GM04503 (cell line): ENCODE data around the gene COL27A1.

ENCODE experiments used
- DNase-seq: peaks from one replicate; pipeline ENCODE4 v3.0.0-alpha.2; 2012; ENCODE audit warnings: low read depth

COL27A1 gene

DNA sequence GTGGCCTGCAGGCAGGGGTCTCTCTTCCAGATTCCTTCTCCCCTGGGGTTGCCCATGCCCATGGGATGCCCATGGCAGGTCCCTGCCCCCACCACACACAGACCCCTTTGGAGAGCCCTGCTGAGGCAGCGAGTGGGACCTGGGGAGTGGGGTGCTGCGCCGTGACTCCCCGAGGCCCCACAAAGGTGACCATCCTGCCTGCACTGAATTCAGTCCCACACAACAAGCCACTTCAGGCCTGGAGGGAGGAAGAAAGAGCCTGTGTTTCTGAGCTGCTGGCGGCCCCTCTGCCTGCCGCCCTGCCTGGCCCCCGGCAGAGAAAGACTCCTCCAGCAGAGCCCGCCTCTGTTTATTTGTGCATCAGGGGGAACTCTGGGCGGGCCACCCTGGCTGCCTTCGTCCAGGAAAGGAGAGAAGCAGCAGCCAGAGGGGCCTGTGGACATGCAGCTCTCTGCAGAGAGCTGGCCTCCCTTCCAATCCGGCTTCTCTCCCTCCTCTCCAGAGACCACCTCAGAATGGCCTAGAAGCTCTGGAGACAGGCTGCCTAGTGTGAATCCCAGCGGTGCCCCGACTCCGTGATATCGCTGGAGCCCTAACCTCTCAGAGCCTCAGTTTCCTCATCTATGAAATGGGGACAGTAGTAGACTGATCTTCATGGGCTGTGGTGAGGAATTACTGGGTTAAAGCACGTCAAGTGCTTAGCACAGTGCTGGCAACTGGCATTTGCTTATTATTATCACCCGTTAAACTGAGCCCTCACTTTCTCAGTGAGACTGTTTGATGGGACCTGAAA is 72.9 kb downstream of the COL27A1 start:
- no peak for DNase-seq

DNA sequence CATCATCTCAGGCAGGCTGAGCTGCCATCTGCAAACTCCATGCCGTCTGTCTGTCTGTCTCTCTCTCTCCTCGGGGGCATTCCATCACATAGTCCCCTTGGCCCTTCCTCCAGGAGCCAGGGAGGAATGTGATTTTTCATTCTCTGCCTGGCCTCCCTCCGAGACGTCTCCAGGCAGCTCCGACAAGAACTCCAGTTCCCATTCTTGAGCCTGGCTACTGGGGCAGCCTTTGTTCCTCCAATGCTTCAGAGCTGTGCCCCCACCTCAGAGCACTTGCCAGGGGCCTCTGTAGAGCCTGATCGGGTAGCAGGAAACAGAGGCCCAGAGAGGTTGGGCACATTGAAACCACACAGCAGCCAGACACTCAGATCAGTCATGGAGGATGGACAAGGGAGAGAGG is 74.0 kb downstream of the COL27A1 start:
- no peak for DNase-seq

DNA sequence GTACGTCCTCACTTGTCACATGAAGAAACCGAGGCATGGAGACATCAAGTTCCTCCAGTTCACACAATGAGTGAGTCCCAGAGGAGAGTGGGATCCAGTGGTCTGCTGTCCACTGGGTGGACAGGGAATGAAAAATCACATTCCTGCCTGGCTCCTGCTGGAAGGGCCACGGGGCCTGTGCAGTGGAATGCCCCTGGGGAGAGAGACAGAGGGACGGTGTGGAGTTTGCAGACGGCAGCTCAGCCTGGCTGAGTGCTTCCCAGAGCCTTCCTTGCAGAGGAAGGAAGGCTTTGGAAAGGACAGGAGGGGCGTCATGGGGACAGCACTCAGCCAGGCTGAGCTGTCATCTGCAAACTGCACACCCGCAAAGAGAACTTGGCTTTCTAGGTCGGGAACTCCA is 74.7 kb downstream of the COL27A1 start:
- DNase-seq = no peak

GRCh38 chr9:114231273-114231672 is 75.9 kb downstream of the COL27A1 start:
- no peak for DNase-seq

GRCh38 chr9:114231719-114232449 is 76.5 kb downstream of the COL27A1 start:
- DNase-seq = no peak

GRCh38 chr9:114233491-114234185 is 78.3 kb downstream of the COL27A1 start:
- no peak for DNase-seq

- DNase-seq = no peak
Observed at GRCh38 chr9:114235033-114235661, 79.8 kb downstream of the COL27A1 start.

DNA sequence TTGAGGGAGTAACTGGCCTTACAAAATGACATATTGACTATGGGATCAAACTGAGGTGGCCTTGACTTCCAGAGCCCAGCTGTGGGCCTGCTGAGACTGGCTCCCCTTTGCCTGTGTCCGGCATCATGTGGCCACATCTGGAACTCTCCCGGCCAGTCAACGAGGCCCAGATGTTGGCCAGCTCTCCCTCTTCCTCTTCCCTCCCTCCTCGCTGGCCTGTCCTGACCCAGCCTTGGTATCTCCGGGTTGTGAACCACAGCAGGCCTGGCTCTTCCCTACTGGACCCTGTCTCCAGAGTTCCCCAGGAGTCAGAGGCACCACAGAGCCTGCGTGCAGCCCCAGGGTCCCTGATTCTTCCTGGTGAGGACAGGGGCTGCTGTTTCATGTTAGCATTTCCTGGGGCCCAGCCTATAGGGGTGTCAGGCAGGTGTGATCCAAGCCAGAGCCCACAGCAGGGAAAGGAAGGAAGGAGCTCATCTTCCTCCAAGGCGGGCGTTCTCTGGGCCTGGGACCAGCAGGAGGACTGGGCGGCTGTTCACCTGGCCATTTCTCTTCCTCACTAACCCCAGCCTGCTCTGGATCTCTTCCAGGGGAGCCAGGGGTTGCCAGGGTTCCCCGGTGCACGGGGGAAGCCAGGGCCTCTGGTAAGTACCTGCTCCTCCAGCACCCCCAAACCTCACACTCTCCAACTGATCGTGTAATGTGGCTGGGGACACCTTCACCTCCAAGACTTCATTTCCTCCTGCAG is 81.2 kb downstream of the COL27A1 start:
- no peak for DNase-seq

- no peak for DNase-seq
Observed at GRCh38 chr9:114237247-114237646, 81.9 kb downstream of the COL27A1 start.

- DNase-seq = no peak
Observed at GRCh38 chr9:114237781-114238180, 82.4 kb downstream of the COL27A1 start.

DNA sequence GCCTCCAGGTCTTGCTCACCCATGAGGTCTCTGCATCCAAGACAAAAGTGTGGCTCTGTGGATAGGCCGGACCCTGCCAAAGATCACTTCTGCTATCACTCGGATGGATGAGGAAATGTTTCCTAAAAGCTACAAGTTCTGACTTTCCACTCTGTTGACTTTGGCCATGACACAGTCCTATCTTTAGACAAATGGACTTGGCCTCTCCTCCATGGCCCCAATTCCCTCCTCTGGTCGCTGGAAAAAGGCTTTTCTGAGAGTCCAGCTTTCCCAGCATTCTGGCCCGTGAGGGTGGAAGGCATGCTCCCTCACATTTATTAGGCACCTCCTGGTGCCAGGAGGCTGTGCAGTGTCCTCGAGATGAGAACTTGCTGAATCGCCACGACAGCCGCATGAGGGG is 83.1 kb downstream of the COL27A1 start:
- no peak for DNase-seq

DNA sequence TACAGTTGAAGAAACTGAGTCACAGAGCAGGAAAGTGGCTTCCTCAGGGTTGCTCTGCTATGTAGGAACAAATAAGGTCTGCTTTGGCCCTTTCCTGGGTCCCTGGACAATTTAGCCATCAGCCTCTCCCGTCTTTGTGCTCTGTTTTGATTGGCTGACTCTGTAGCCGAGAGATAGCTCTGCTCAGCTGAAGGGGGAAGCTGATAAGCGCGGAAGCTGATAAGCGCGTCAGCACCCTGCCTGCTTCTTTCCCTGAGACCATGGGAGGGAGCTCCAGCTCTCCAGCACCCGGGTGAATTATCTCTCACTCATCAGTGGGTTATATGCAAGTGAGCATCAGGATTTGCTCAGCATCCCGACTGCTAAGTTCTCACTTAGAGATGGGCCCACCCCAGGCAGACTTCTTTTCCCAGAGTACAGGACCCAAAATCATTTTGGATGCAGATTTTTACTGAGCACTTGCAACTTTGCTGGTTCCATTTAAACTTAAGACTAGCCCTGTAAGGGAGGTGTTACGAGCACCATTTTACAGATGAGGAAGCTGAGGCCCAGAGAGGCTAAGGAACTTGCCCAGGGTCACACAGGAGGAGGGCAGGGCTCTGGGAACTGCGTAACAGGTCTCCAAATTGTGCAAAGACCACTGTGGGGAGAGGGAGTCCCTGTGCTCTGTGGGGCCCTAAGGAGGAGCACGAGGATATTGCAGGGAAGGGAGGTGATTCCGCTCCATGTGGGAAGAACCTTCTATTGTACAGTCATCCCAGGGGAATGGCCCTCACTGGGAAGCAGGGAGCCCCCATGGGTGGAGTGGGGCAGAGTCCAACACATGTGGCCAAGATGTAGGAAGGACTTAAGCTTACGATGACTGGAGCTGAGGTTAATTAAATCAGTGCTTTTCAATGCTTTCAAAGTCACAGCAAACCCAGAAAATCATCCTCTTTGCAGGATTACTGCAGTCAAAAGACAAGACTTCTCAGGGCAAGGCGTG is 83.8 kb downstream of the COL27A1 start:
- no peak for DNase-seq

DNA sequence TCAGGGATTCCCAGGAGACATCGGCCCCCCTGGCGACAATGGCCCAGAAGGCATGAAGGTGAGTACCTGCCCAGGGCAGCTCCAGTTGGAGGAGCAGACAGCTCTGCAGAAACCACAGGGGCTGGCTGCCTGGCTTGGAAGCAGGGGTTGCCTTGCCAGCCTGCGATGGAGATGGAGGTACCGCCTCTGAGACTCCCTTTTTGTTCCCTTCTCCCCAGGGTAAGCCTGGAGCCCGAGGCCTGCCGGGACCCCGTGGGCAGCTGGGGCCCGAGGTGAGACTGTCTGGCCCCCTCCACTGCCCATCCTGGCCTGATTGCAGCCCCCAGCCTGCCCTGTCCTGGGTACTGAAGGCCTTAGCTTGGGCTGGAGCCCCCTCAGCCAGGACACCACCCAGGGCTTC is 84.9 kb downstream of the COL27A1 start:
- no peak for DNase-seq

GRCh38 chr9:114240647-114241558 is 85.6 kb downstream of the COL27A1 start:
- DNase-seq = no peak

- DNase-seq = no peak
Observed at GRCh38 chr9:114242837-114243236, 87.5 kb downstream of the COL27A1 start.

- DNase-seq = no peak
Observed at GRCh38 chr9:114243240-114243639, 87.9 kb downstream of the COL27A1 start.

DNA sequence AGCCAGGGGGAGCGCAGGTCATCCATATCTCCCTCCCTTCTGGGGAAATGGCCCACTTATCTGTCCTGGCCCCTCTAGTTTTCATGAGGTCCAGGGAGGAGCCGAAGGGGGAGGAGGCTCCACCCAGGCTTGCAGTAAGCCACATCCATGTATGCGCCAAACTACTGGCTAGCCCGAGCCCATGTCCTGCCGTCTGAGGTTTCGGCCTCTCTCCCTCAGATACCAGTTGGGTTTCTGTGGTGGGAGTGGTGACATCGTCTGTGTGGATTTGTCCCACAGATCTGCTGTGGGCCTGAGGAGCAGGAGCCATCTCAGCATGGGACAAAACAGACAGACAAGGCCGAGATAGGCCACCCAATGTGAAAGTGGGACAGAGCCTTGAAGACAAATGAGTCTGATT is 89.2 kb downstream of the COL27A1 start:
- no peak for DNase-seq

GRCh38 chr9:114246558-114246957 is 91.2 kb downstream of the COL27A1 start:
- DNase-seq = peak; percentile 55

- DNase-seq = no peak
Observed at GRCh38 chr9:114247077-114247476, 91.7 kb downstream of the COL27A1 start.
